Vagina (tissue), 2 donors: Measurements from ENCODE around the gene PEPD.

ENCODE experiments used
- POLR2A ChIP-seq, 2 donors: fragments of 450-650 bp; IDR thresholded peaks; one replicate each; pipeline ENCODE4 v1.6.1; 2017; ENCODE audit warnings: antibody characterized with exemption in 2 of 2, mild to moderate bottlenecking in 2 of 2, moderate library complexity in 2 of 2
- TF ChIP-seq, protein P1 (sequence below), 3 experiments: fragments of 450-650 bp in 2 of 3; fragments of 200-600 bp in 1 of 3; sonication (generic) in 1 of 3; IDR thresholded peaks; one replicate each; pipeline ENCODE4 v1.5.1; 2017 to 2019; ENCODE audit warnings: antibody characterized with exemption in 3 of 3, mild to moderate bottlenecking in 2 of 3, moderate library complexity in 2 of 3

DNA sequence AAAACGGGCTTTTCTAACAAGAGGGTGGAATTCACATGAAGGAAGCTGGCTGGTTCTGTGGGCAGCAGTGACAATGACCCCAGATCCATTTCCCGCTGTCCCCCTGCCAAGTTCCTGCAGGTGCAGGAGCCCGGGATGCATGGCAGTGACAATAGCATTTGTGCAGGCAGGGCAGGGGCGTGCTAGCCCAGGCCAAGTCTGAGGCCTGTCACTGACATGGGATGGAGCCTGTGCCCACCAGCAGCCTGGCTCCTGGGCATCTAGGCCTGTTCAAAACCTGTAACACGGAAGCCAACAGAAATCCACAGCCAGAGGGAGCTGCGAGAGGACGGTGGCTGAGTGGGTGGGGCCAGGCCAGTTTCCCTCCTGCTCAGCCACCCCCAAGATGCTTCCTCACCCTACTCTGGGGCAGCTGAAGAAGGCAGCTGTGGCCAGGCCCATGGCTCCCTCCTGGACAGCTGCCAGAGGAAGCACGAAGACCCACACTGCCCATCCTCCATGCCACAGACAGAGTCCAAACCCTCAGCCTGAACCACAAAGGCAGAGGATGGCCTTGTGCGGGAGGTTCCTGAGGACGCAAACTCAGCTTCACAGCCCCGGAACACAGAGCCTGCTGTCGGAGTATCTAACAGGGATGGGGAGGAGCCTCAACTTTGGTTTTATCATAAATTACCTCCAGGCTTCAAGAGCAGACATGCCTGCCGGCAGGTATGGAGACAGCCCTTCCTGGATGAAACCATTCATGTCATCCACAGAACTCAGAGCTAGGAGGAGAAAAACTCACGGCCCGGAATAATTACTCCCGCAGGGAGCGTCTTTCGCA is 74.0 kb downstream of the PEPD start:
- TF ChIP-seq POLR2A (IDR thresholded peaks at IDR 0.05) = no peak
- TF ChIP-seq, protein P1, sequence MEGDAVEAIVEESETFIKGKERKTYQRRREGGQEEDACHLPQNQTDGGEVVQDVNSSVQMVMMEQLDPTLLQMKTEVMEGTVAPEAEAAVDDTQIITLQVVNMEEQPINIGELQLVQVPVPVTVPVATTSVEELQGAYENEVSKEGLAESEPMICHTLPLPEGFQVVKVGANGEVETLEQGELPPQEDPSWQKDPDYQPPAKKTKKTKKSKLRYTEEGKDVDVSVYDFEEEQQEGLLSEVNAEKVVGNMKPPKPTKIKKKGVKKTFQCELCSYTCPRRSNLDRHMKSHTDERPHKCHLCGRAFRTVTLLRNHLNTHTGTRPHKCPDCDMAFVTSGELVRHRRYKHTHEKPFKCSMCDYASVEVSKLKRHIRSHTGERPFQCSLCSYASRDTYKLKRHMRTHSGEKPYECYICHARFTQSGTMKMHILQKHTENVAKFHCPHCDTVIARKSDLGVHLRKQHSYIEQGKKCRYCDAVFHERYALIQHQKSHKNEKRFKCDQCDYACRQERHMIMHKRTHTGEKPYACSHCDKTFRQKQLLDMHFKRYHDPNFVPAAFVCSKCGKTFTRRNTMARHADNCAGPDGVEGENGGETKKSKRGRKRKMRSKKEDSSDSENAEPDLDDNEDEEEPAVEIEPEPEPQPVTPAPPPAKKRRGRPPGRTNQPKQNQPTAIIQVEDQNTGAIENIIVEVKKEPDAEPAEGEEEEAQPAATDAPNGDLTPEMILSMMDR (IDR thresholded peaks at IDR 0.05) = no peak
